Measurements from ENCODE around the gene GLS. TPM values are rescaled to one million over a fixed set of nuclear protein-coding genes. Genes with fewer than 3 reads are reported as not detected.

The GLS gene
- total and polyA plus RNA-seq, 2 donors (not counting 1 experiment from before 2014, with no cell fraction given), result 123 to 192 TPM

GRCh38 chr2:191013682-191013931 is 133.0 kb downstream of the GLS start:
- DNase-seq (ENCODE audit: low read depth in 2 of 2), result no peak
- peak overlapping the region; percentile 80 to 97 (median 92) for H3K4me3 ChIP-seq (replicated peaks in 1 of 4; ENCODE audit: control extremely low read depth in 1 of 4, insufficient read depth in 1 of 4, low read depth in 3 of 4, low read length in 4 of 4)
- H2AFZ ChIP-seq (ENCODE audit: low read length), result peak overlapping the region; percentile 36
- peak overlapping the region; percentile 93 for H3K4me2 ChIP-seq (ENCODE audit: extremely low read depth, insufficient read depth, low read length)
- peak overlapping the region; percentile 94 for H3K27ac ChIP-seq (ENCODE audit: insufficient read depth, low read length)
- H3K27me3 ChIP-seq (ENCODE audit: control insufficient read depth, insufficient read depth, low read length), result no peaks in the 10 kb centered on the region
- H4K20me1 ChIP-seq (ENCODE audit: control insufficient read depth, extremely low read depth, insufficient read depth, low read length), result no peaks in the 10 kb centered on the region
- H3K36me3 ChIP-seq (ENCODE audit: control insufficient read depth, insufficient read depth, low read length), result peaks cover 3% of the 10 kb centered on the region
- no peaks in the 10 kb centered on the region for H3K9me3 ChIP-seq (ENCODE audit: control insufficient read depth, insufficient read depth, low read depth, low read length)
- TF ChIP-seq, protein P1, sequence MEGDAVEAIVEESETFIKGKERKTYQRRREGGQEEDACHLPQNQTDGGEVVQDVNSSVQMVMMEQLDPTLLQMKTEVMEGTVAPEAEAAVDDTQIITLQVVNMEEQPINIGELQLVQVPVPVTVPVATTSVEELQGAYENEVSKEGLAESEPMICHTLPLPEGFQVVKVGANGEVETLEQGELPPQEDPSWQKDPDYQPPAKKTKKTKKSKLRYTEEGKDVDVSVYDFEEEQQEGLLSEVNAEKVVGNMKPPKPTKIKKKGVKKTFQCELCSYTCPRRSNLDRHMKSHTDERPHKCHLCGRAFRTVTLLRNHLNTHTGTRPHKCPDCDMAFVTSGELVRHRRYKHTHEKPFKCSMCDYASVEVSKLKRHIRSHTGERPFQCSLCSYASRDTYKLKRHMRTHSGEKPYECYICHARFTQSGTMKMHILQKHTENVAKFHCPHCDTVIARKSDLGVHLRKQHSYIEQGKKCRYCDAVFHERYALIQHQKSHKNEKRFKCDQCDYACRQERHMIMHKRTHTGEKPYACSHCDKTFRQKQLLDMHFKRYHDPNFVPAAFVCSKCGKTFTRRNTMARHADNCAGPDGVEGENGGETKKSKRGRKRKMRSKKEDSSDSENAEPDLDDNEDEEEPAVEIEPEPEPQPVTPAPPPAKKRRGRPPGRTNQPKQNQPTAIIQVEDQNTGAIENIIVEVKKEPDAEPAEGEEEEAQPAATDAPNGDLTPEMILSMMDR (conservative IDR thresholded peaks at IDR 0.05 in 1 of 2, IDR thresholded peaks at IDR 0.05 in 1 of 2; ENCODE audit: low read depth in 1 of 2, low read length in 2 of 2), result no peak
- no peak for TF ChIP-seq EZH2 (IDR thresholded peaks at IDR 0.05; ENCODE audit: low read length, missing control alignments)
- H3K79me2 ChIP-seq (ENCODE audit: control insufficient read depth, insufficient read depth, low read length), result peaks cover 33% of the 10 kb centered on the region
- H3K9ac ChIP-seq (ENCODE audit: insufficient read depth, low read length), result peak overlapping the region; percentile 86
- H3K4me1 ChIP-seq (ENCODE audit: control insufficient read depth, extremely low read depth, insufficient read depth, low read length), result peaks cover 7% of the 10 kb centered on the region

- Histone ChIP-seq H2AFZ (ENCODE audit: low read length) (peak within 1 kb of the TSS; percentile 88), H3K4me1 (ENCODE audit: control insufficient read depth, extremely low read depth, insufficient read depth, low read length) (peaks cover 7% of the 10 kb centered on the region), H3K9me3 (ENCODE audit: control insufficient read depth, insufficient read depth, low read depth, low read length) (no peaks in the 10 kb centered on the region), H3K9ac (ENCODE audit: insufficient read depth, low read length) (peak within 1 kb of the TSS; percentile 86), H3K27ac (ENCODE audit: insufficient read depth, low read length) (peak within 1 kb of the TSS; percentile 94), H4K20me1 (ENCODE audit: control insufficient read depth, extremely low read depth, insufficient read depth, low read length) (no peaks in the 10 kb centered on the region), H3K79me2 (ENCODE audit: control insufficient read depth, insufficient read depth, low read length) (peaks cover 31% of the 10 kb centered on the region), H3K27me3 (ENCODE audit: control insufficient read depth, insufficient read depth, low read length) (no peaks in the 10 kb centered on the region), H3K4me2 (ENCODE audit: extremely low read depth, insufficient read depth, low read length) (peak within 1 kb of the TSS; percentile 93), H3K4me3 (replicated peaks in 1 of 4; ENCODE audit: control extremely low read depth in 1 of 4, insufficient read depth in 1 of 4, low read depth in 3 of 4, low read length in 4 of 4) (peak within 1 kb of the TSS; percentile 80 to 97 (median 92)), H3K36me3 (ENCODE audit: control insufficient read depth, insufficient read depth, low read length) (no peaks in the 10 kb centered on the region)
- TF ChIP-seq EZH2 (IDR thresholded peaks at IDR 0.05; ENCODE audit: low read length, missing control alignments), result no peak
- TF ChIP-seq, protein P1 (conservative IDR thresholded peaks at IDR 0.05 in 1 of 2, IDR thresholded peaks at IDR 0.05 in 1 of 2; ENCODE audit: low read depth in 1 of 2, low read length in 2 of 2), result no peak
- DNase-seq (ENCODE audit: low read depth in 2 of 2), result peak; percentile 89 to 90
Observed at GRCh38 chr2:191013932-191014652, 133.5 kb downstream of the GLS start, which contains the start of gene STAT1. STAT1 (minus strand) TSS chr2:191014171; CDS start chr2:191010003, 4,168 bp downstream.

DNA sequence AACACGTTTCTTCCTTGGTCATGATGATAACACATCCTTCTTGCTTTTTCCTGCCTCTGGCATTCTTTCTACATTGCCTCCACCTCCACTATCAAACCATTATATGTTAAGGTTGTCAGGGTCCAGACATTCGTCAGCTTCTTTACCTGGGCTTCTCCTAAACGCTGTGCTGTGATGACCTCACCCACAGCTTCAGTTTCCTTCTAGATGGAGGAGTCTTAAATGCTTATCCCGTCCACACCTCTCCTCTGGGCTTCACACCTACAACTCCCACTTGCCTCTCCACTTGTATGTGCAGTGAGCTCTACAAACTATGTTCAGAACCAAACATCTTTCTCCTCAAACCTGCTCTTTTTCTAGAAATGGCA is 134.0 kb downstream of the GLS start:
- Histone ChIP-seq H3K9ac (ENCODE audit: insufficient read depth, low read length) (peak overlapping the region; percentile 56), H3K27ac (ENCODE audit: insufficient read depth, low read length) (peak overlapping the region; percentile 94), H4K20me1 (ENCODE audit: control insufficient read depth, extremely low read depth, insufficient read depth, low read length) (no peaks in the 10 kb centered on the region), H3K4me1 (ENCODE audit: control insufficient read depth, extremely low read depth, insufficient read depth, low read length) (peaks cover 7% of the 10 kb centered on the region), H3K79me2 (ENCODE audit: control insufficient read depth, insufficient read depth, low read length) (peaks cover 31% of the 10 kb centered on the region), H3K4me2 (ENCODE audit: extremely low read depth, insufficient read depth, low read length) (peak overlapping the region; percentile 92), H2AFZ (ENCODE audit: low read length) (peak overlapping the region; percentile 88), H3K4me3 (replicated peaks in 1 of 4; ENCODE audit: control extremely low read depth in 1 of 4, insufficient read depth in 1 of 4, low read depth in 3 of 4, low read length in 4 of 4) (peak overlapping the region; percentile 53 to 95 (median 82)), H3K27me3 (ENCODE audit: control insufficient read depth, insufficient read depth, low read length) (no peaks in the 10 kb centered on the region), H3K36me3 (ENCODE audit: control insufficient read depth, insufficient read depth, low read length) (no peaks in the 10 kb centered on the region), H3K9me3 (ENCODE audit: control insufficient read depth, insufficient read depth, low read depth, low read length) (no peaks in the 10 kb centered on the region)
- TF ChIP-seq, protein P1 (conservative IDR thresholded peaks at IDR 0.05 in 1 of 2, IDR thresholded peaks at IDR 0.05 in 1 of 2; ENCODE audit: low read depth in 1 of 2, low read length in 2 of 2), result no peak
- TF ChIP-seq EZH2 (IDR thresholded peaks at IDR 0.05; ENCODE audit: low read length, missing control alignments), result no peak
- DNase-seq (ENCODE audit: low read depth in 2 of 2), result no peak

Other genes starting within 250 kb of the GLS start
- gene NAB1, start 231.7 kb upstream of the GLS start, total RNA-seq, result 46.6 and 46.7 TPM in 2 replicates
- 11.3 and 18.3 TPM in 2 replicates for gene NAB1, start 231.7 kb upstream of the GLS start, polyA plus RNA-seq
- 101 and 128 TPM in 2 replicates for gene STAT1, start 133.3 kb downstream of the GLS start, total RNA-seq
- gene STAT1, start 133.3 kb downstream of the GLS start, polyA plus RNA-seq, result 98.2 and 171 TPM in 2 replicates